Bronchial epithelial cell (primary cell): ENCODE results near the gene DPP10. TPM values are rescaled to one million over a fixed set of nuclear protein-coding genes. Genes with fewer than 3 reads are reported as not detected.

Source experiments
- DNase-seq: peaks from one replicate; pipeline ENCODE4 v3.0.0-alpha.2; 2010; ENCODE audit warnings: low read depth
- FAIRE-seq: peaks from 2 replicates; lab custom pipeline; 2011; peaks lifted over from hg19 to GRCh38; lab: Jason Lieb, UNC
- H3K27me3 ChIP-seq: 2 replicates; pipeline ENCODE4 v1.5.1; 2011; ENCODE audit warnings: low read length; ENCODE audit not compliant: control insufficient read depth, insufficient read depth
- H3K36me3 ChIP-seq: 2 replicates; pipeline ENCODE4 v1.5.1; 2011; ENCODE audit warnings: low read length; ENCODE audit not compliant: control insufficient read depth, insufficient read depth
- H3K4me3 ChIP-seq: 2 replicates; pipeline ENCODE4 v1.5.1; 2011; ENCODE audit warnings: mild to moderate bottlenecking, low read depth, low read length, control low read depth
- CTCF ChIP-seq: IDR thresholded peaks from 2 replicates; pipeline ENCODE4 v1.5.1; 2011; ENCODE audit warnings: mild to moderate bottlenecking, moderate library complexity, low read length, control low read depth, inconsistent platforms; ENCODE audit not compliant: insufficient read depth, severe bottlenecking
- total RNA-seq: library from RNA; depleted of rRNA; stranded (reverse); fragments of >200 nt; gene quantifications from 2 replicates; pipeline ENCODE4 v1.2.1, GENCODE V29; 2014

The DPP10 gene
- total RNA-seq, 1 donor from 2014 or later, result 0.26 TPM

- Histone ChIP-seq H3K27me3 (no peaks in the 10 kb centered on the region), H3K4me3 (no peak overlapping the region), H3K36me3 (no peaks in the 10 kb centered on the region)
- no peak for DNase-seq
- TF ChIP-seq CTCF, result no peak
- FAIRE-seq, result no peak
These were observed 369.8 kb downstream of the DPP10 start for GRCh38 chr2:114812261-114812660.

- H3K36me3 ChIP-seq, result no peaks in the 10 kb centered on the region
- H3K27me3 ChIP-seq, result no peaks in the 10 kb centered on the region
- FAIRE-seq, result no peak
- no peak for TF ChIP-seq CTCF
- H3K4me3 ChIP-seq, result no peak overlapping the region
- DNase-seq, result no peak
These were observed 371.9 kb downstream of the DPP10 start for GRCh38 chr2:114814355-114814754.

GRCh38 chr2:114821055-114821454 lies 378.6 kb downstream of the DPP10 start:
- TF ChIP-seq CTCF, result no peak
- H3K36me3 ChIP-seq, result no peaks in the 10 kb centered on the region
- no peak overlapping the region for H3K4me3 ChIP-seq
- FAIRE-seq (no peak), DNase-seq (no peak)
- no peaks in the 10 kb centered on the region for H3K27me3 ChIP-seq

- Histone ChIP-seq H3K36me3 (no peaks in the 10 kb centered on the region), H3K4me3 (no peak overlapping the region), H3K27me3 (no peaks in the 10 kb centered on the region)
- DNase-seq (no peak), FAIRE-seq (no peak)
- TF ChIP-seq CTCF, result no peak
These were observed 401.5 kb downstream of the DPP10 start for GRCh38 chr2:114843963-114844362.

- Histone ChIP-seq H3K27me3 (no peaks in the 10 kb centered on the region), H3K4me3 (no peak overlapping the region), H3K36me3 (no peaks in the 10 kb centered on the region)
- DNase-seq, result no peak
- FAIRE-seq, result no peak
- no peak for TF ChIP-seq CTCF
These were observed 414.8 kb downstream of the DPP10 start for GRCh38 chr2:114857196-114857595.
